GM23338 (cell line): ENCODE data around the gene PTBP3.

Source experiments
- CREB1 ChIP-seq: fragments of 250-450 bp; sonication (Bioruptor Pico); IDR thresholded peaks from 2 replicates; pipeline ENCODE4 v1.5.0; 2020; ENCODE audit warnings: low read depth, mild to moderate bottlenecking, moderate library complexity
- CTCF ChIP-seq, 2 experiments: fragments of 200-600 bp in 1 of 2; sonication (generic) in 1 of 2; conservative IDR thresholded peaks; 2 replicates each; pipeline versions ENCODE4 v1.5.1 to v1.6.1; 2016 to 2017; ENCODE audit warnings: antibody characterized with exemption in 2 of 2, low read depth in 2 of 2, mild to moderate bottlenecking in 2 of 2, moderate library complexity in 1 of 2
- EZH2phosphoT487 ChIP-seq: fragments of 200-600 bp; sonication (generic); IDR thresholded peaks from one replicate; pipeline ENCODE4 v1.8.1; 2018; ENCODE audit warnings: antibody characterized with exemption; ENCODE audit not compliant: unreplicated experiment
- JUNB ChIP-seq: IDR thresholded peaks from one replicate; pipeline ENCODE4 v1.6.1; 2016; ENCODE audit warnings: antibody characterized with exemption; ENCODE audit not compliant: unreplicated experiment
- POLR2AphosphoS5 ChIP-seq: IDR thresholded peaks from 2 replicates; pipeline ENCODE4 v1.6.1; 2016; ENCODE audit warnings: antibody characterized with exemption, low read depth
- ZNF114 ChIP-seq: fragments of 250-450 bp; sonication (Bioruptor Pico); IDR thresholded peaks from 2 replicates; pipeline ENCODE4 v1.5.0; 2020; ENCODE audit warnings: mild to moderate bottlenecking, moderate library complexity
- TF ChIP-seq, protein P1 (sequence below): IDR thresholded peaks from one replicate; pipeline ENCODE4 v1.6.1; 2018; ENCODE audit warnings: antibody characterized with exemption; ENCODE audit not compliant: unreplicated experiment

DNA sequence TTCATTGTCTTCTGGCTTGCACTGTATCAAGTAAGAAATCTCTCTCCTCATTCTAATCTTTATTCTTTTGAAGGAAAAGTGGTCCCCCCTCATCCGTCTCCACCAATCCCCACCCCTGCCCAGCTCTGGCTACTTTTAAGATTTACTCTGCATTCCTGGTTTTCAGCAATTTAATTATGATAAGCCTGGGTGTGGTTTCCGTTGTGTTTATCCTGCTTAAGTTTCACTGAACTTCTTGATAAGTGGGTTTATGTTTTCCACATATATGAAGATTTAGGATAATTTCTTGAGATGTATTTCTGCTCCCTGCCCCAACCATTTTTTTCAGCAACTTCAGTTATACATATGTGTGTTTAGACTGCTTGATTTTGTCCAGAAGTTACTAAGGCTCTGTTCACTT is 46.5 kb downstream of the PTBP3 start:
- TF ChIP-seq CREB1 (CRISPR knock-in tag) (no peak), CTCF (conservative IDR thresholded peaks at IDR 0.05; ENCODE audit: low read depth in 2 of 2) (no peak), EZH2phosphoT487 (no peak), POLR2AphosphoS5 (no peak), JUNB (no peak), ZNF114 (CRISPR knock-in tag) (no peak)
- TF ChIP-seq, protein P1, sequence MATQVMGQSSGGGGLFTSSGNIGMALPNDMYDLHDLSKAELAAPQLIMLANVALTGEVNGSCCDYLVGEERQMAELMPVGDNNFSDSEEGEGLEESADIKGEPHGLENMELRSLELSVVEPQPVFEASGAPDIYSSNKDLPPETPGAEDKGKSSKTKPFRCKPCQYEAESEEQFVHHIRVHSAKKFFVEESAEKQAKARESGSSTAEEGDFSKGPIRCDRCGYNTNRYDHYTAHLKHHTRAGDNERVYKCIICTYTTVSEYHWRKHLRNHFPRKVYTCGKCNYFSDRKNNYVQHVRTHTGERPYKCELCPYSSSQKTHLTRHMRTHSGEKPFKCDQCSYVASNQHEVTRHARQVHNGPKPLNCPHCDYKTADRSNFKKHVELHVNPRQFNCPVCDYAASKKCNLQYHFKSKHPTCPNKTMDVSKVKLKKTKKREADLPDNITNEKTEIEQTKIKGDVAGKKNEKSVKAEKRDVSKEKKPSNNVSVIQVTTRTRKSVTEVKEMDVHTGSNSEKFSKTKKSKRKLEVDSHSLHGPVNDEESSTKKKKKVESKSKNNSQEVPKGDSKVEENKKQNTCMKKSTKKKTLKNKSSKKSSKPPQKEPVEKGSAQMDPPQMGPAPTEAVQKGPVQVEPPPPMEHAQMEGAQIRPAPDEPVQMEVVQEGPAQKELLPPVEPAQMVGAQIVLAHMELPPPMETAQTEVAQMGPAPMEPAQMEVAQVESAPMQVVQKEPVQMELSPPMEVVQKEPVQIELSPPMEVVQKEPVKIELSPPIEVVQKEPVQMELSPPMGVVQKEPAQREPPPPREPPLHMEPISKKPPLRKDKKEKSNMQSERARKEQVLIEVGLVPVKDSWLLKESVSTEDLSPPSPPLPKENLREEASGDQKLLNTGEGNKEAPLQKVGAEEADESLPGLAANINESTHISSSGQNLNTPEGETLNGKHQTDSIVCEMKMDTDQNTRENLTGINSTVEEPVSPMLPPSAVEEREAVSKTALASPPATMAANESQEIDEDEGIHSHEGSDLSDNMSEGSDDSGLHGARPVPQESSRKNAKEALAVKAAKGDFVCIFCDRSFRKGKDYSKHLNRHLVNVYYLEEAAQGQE = no peak
